Psoas muscle (tissue), 8 donors: Measurements from ENCODE around the gene TECPR1. TPM values are rescaled to one million over a fixed set of nuclear protein-coding genes. Genes with fewer than 3 reads are reported as not detected.

ENCODE experiments used
- ATAC-seq, 4 donors: fragments of 200-7000 bp; cut with Tn5 transposase; one replicate each; pipeline ENCODE4 v1.9.1; 2020; ENCODE audit warnings: moderate library complexity in 3 of 4, mild to moderate bottlenecking in 2 of 4
- DNase-seq, 2 donors: peaks; one replicate each; pipeline ENCODE4 v3.0.0-alpha.2; 2020
- H3K27ac ChIP-seq: fragments of 200-600 bp; one replicate; pipeline ENCODE4 v1.8.0; 2022
- H3K27me3 ChIP-seq, 3 donors: fragments of 200-600 bp in 1 of 3; one replicate each; pipeline versions ENCODE4 v1.6.1 to v1.8.0; 2013 to 2022; ENCODE audit warnings: low read length in 2 of 3, mild to moderate bottlenecking in 2 of 3, moderate library complexity in 1 of 3; ENCODE audit not compliant: insufficient read depth in 3 of 3
- H3K36me3 ChIP-seq, 2 donors: fragments of 200-600 bp in 1 of 2; one replicate each; pipeline versions ENCODE4 v1.6.1 to v1.8.0; 2013 to 2022; ENCODE audit warnings: low read depth in 1 of 2, mild to moderate bottlenecking in 1 of 2, moderate library complexity in 1 of 2; ENCODE audit not compliant: insufficient read depth in 1 of 2
- H3K4me1 ChIP-seq: fragments of 200-600 bp; one replicate; pipeline ENCODE4 v1.8.0; 2022
- H3K4me3 ChIP-seq: fragments of 200-600 bp; one replicate; pipeline ENCODE4 v1.8.0; 2022; ENCODE audit warnings: mild to moderate bottlenecking
- H3K9me3 ChIP-seq: fragments of 200-600 bp; one replicate; pipeline ENCODE4 v1.8.0; 2022
- CTCF ChIP-seq: fragments of 200-600 bp; IDR thresholded peaks from one replicate; pipeline ENCODE4 v1.8.0; 2022; ENCODE audit warnings: antibody characterized with exemption
- WGBS, 3 donors: extraction: QIAGEN DNeasy Blood & Tissue Kit; methylation state at CpG; one replicate each; pipeline versions ENCODE4 v1.1.6 to v1.1.7; 2013; 5-methylcytosine and 5-hydroxymethylcytosine counted together
- intact Hi-C, 2 donors: fragments of 100-400 bp; cut with DNase I; formaldehyde crosslinking; loops; one replicate each; pipeline versions ENCODE4 v1.11.0 to v1.14.2; 2022
- polyA plus RNA-seq, 3 donors: library from polyadenylated mRNA; stranded (reverse); fragments of 200-250 nt; gene quantifications; one replicate each; pipeline ENCODE4 v1.2.3, GENCODE V29; 2013
- total RNA-seq, 4 donors: library from RNA; stranded (reverse); fragmentation: NEBNext Ultra II Directional in 2 of 4; extraction: Animal tissue kit (Norgen Biotek cat#: 25700) in 2 of 4; gene quantifications; one replicate each; pipeline versions ENCODE4 v1.2.1 to v1.2.4, GENCODE V29; 2021 to 2023
- donor health status: healthy with polysubstance abuse.
- donor health status: DM: no; HTN: no; CAD: no; lungs with moderate emphysema.
- donor health status: Bipolar disorder and iron deficiency.
- donor health status: healthy.
- donor health status: DM: yes; HTN: yes; CAD: no.
- donor health status: DM: no; HTN: no; CAD: no.
- donor health status: DM: no; HTN: no; CAD: no.
- donor health status: DM: yes; HTN: yes; CAD: no.

The TECPR1 gene
- total and polyA plus RNA-seq, 7 donors, result 7.0 to 23.0 (median 14.5) TPM

GRCh38 chr7:98204670-98205069 is 47.4 kb downstream of the TECPR1 start:
- Histone ChIP-seq H3K36me3 (peaks cover 0 to 54% of the 10 kb centered on the region in 2 donors), H3K9me3 (no peaks in the 10 kb centered on the region), H3K4me1 (no peaks in the 10 kb centered on the region), H3K4me3 (no peak overlapping the region), H3K27me3 (no peaks in the 10 kb centered on the region), H3K27ac (no peak overlapping the region)
- DNase-seq (no peak), ATAC-seq (no peak)
- intact Hi-C loops, result no loop called here
- WGBS, 3 donors, result 95 to 96% (median 95%) methylated on average over 11 of the region's 11 CpGs
- TF ChIP-seq CTCF, result no peak

- Histone ChIP-seq H3K4me3 (no peak overlapping the region), H3K36me3 (peaks cover 0 to 58% of the 10 kb centered on the region in 2 donors), H3K4me1 (no peaks in the 10 kb centered on the region), H3K27me3 (no peaks in the 10 kb centered on the region), H3K27ac (no peak overlapping the region), H3K9me3 (no peaks in the 10 kb centered on the region)
- ATAC-seq (no peak), DNase-seq (no peak)
- TF ChIP-seq CTCF, result no peak
- WGBS, 3 donors, result 96 to 97% (median 96%) methylated on average over 18 of the region's 18 CpGs
- intact Hi-C loops, result no loop called here
Observed at GRCh38 chr7:98203964-98204605, 47.9 kb downstream of the TECPR1 start.

GRCh38 chr7:98203261-98203963 is 48.6 kb downstream of the TECPR1 start:
- Histone ChIP-seq H3K4me3 (no peak overlapping the region), H3K9me3 (no peaks in the 10 kb centered on the region), H3K27me3 (no peaks in the 10 kb centered on the region), H3K36me3 (peaks cover 0 to 54% of the 10 kb centered on the region in 2 donors), H3K27ac (no peak overlapping the region), H3K4me1 (no peaks in the 10 kb centered on the region)
- TF ChIP-seq CTCF, result no peak
- ATAC-seq (no peak), DNase-seq (no peak)
- WGBS, 3 donors, result 94 to 95% (median 95%) methylated on average over 28 of the region's 28 CpGs
- intact Hi-C loops, result no loop called here

- H3K4me1 ChIP-seq, result no peaks in the 10 kb centered on the region
- intact Hi-C loops, result no loop called here
- H3K27me3 ChIP-seq, result no peaks in the 10 kb centered on the region
- no peak overlapping the region for H3K4me3 ChIP-seq
- no peaks in the 10 kb centered on the region for H3K9me3 ChIP-seq
- 79 to 85% (median 84%) methylated on average over 15 of the region's 15 CpGs for WGBS, 3 donors
- DNase-seq, result no peak
- no peak for ATAC-seq
- H3K27ac ChIP-seq, result no peak overlapping the region
- peaks cover 0 to 50% of the 10 kb centered on the region in 2 donors for H3K36me3 ChIP-seq
- TF ChIP-seq CTCF, result no peak
Observed at GRCh38 chr7:98202367-98203195, 49.5 kb downstream of the TECPR1 start.
